SH-SY5Y (cell line): ENCODE results near the gene NMNAT2.

Source experiments
- GATA2 ChIP-seq: IDR thresholded peaks from 2 replicates; pipeline ENCODE4 v1.6.1; 2011; ENCODE audit warnings: mild to moderate bottlenecking, low read depth, low read length
- GATA3 ChIP-seq: IDR thresholded peaks from 2 replicates; pipeline ENCODE4 v1.6.1; 2011; ENCODE audit warnings: low read depth, mild to moderate bottlenecking, low read length, moderate library complexity

DNA sequence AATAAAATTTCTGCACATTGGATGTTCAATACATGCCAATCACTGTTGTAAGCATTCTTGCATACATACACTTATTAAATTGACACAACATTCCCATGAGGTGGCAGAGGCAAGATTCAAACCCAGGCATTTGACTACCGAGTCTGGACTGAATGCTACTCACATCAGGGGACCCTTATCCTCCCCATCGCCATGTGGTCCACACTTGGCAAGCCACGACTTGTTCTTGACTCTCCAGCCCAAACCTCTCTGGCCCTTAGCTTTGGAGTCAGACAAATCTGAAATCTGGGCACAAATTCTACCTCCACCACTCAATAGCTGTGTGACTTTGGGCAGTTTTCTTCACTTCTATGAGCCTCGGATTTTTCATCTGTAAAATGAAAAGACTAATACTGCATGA is 57.1 kb downstream of the NMNAT2 start:
- TF ChIP-seq GATA3 (no peak), GATA2 (no peak)
